ENCODE measurements around the gene NRROS. TPM values are rescaled to one million over a fixed set of nuclear protein-coding genes. Genes with fewer than 3 reads are reported as not detected.

Gene NRROS
- total RNA-seq, 1 donor from 2014 or later = 1.5 TPM

DNA sequence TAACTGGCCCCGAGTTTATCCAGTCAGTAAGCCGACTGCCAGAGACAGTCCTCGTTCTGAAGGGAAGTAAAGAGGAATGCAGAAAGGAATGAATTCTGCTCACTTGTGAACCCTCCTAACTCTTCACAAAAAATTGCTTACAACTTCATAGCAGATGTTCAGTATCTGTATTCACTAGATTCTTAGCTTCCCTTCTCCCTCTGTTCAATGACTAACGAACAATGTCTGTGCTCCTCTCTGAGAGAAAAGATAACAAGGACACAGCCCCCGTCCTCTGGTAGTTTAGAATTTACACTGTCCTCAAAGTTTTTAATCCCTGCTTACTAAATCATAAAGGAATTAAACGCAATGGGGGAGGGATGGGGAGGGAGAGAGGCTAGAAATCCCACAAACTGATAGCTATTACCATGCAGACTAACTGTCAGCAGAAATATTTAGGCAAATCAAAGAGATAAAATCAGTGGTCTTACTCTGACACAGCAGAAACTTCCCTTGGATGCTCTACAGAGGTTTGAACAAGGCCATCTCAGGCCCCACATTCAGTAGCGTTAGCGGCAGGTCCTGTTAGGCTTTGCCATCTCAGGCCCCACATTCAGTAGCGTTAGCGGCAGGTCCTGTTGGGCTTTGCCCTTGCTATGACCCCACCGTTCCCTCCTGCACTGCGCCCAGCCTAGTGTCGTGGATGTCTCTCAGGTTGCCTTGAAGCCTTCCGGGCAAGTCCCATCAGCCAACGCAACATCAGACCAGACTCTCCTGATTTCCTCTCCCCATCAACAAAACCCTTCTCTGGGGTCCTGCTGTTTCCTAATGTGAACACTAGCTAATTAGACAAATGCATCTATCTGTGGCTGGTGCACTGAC is 23.4 kb downstream of the NRROS start:
- Mint-ChIP-seq H3K36me3 (ENCODE audit: low read depth) (no peaks in the 10 kb centered on the region), H3K4me3 (no peak overlapping the region), H3K4me1 (peaks cover 28% of the 10 kb centered on the region), H3K9me3 (no peaks in the 10 kb centered on the region), H3K27ac (ENCODE audit: unreplicated experiment) (no peak overlapping the region), H3K27me3 (ENCODE audit: low read depth) (no peaks in the 10 kb centered on the region)
- no peak for DNase-seq (ENCODE audit: low read depth, low spot score)
- TF ChIP-seq, protein P1, sequence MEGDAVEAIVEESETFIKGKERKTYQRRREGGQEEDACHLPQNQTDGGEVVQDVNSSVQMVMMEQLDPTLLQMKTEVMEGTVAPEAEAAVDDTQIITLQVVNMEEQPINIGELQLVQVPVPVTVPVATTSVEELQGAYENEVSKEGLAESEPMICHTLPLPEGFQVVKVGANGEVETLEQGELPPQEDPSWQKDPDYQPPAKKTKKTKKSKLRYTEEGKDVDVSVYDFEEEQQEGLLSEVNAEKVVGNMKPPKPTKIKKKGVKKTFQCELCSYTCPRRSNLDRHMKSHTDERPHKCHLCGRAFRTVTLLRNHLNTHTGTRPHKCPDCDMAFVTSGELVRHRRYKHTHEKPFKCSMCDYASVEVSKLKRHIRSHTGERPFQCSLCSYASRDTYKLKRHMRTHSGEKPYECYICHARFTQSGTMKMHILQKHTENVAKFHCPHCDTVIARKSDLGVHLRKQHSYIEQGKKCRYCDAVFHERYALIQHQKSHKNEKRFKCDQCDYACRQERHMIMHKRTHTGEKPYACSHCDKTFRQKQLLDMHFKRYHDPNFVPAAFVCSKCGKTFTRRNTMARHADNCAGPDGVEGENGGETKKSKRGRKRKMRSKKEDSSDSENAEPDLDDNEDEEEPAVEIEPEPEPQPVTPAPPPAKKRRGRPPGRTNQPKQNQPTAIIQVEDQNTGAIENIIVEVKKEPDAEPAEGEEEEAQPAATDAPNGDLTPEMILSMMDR (conservative IDR thresholded peaks at IDR 0.05) = no peak

DNA sequence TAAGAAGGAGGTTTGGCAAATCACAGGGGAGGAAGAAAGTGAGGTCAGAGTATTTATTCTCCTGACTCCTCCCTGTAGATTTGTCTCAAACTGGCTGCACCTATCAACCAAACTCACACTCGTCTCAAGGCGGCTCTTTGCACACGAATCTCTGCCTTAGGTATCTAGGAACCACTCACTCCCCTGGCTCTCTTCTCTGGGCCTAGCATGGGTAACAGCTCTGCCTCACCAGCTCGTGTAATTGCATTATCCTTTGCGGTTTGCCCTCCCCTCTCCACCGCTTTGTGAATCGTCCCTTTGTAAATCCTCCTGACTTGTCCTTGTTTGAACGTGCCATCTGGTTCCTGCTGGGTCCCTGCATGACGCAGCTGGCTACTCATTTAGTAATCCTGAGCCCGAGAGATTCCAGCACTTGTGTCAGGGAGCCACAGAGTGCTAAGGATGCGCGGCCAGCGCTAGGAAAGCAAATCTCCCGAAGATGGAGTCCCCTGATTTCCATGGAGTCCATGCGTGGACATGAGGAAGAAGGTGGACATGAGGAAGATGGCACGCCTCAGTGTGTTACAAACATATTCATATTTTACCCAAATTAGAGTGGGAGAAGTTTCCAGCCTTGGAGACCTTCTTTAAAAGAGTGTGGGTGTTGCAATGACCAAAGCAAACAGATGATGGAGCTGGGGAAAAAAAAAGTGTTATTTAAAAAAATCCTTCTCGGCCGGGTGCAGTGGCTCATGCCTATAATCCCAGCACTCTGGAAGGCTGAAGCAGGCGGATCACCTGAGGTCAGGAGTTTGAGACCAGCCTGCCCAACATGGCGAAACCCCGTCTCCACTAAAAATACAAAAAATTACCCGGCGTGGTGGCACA is 26.7 kb downstream of the NRROS start:
- DNase-seq (ENCODE audit: low read depth, low spot score) = peak; percentile 40
- TF ChIP-seq, protein P1 (conservative IDR thresholded peaks at IDR 0.05) = no peak

DNA sequence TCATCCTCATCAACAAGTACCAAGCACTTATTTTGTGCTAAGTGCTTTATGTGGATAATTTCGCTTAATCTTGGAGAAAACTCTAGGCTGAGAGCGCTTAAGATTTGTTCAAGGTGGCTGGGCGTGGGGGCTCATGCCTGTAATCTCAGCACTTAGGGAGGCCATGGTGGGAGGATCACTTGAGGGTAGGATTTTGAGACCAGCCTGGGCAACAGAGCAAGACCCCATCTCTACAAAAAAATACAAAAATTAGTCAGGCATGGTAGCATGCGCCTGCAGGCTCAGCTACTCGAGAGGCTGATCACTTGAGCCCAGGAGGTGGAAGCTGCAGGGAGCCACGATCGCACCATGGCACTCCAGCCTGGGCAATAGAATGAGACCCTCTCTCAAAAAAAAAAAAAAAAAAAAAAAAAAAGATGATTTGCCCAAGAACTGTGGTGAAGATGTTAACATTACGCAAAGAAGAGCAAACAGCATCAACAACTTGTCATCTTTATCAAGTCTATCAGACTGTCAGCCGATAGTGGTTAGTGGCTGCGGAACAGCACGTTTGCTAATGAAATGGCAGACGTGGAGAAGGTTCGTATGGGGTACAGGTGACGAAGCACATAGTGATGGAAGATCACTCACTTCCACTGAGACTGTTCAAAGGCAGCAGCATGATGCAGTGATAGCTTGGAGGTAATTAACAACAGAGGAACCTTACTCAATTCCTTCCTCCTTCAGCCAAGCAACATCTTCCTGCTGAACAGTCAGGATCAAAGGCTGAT is 27.7 kb downstream of the NRROS start:
- DNase-seq (ENCODE audit: low read depth, low spot score) = no peak
- Mint-ChIP-seq H3K9me3 (no peaks in the 10 kb centered on the region), H3K4me1 (peaks cover 46% of the 10 kb centered on the region), H3K36me3 (ENCODE audit: low read depth) (no peaks in the 10 kb centered on the region), H3K4me3 (no peak overlapping the region), H3K27ac (ENCODE audit: unreplicated experiment) (no peak overlapping the region), H3K27me3 (ENCODE audit: low read depth) (no peaks in the 10 kb centered on the region)
- TF ChIP-seq, protein P1 (conservative IDR thresholded peaks at IDR 0.05) = no peak

More for the DNA sequence above, 26.7 kb downstream of the NRROS start:
- Mint-ChIP-seq H3K27ac (ENCODE audit: unreplicated experiment) (peak overlapping the region; percentile 98), H3K36me3 (ENCODE audit: low read depth) (no peaks in the 10 kb centered on the region), H3K9me3 (no peaks in the 10 kb centered on the region), H3K4me3 (peak overlapping the region; percentile 8), H3K4me1 (peaks cover 40% of the 10 kb centered on the region), H3K27me3 (ENCODE audit: low read depth) (no peaks in the 10 kb centered on the region)

DNA sequence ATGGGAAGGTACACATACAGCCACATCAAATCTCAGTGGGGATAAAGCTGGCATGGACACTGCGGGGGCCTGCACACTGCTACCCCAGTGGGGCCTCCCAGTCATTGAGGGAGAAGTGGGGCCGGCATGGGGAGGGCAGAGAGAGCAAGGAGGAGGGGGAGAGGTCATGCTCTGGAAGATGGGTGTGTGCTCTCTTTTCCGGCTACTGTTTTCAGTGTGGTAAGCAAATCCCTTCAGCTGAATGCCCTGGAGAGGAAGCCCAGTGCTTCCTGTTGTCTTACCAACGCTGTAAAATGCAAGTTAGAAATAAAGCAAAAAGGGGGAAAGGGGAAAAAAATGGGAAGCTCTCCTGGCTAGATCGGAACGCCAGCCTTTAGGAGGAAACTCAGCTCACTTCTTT is 30.8 kb downstream of the NRROS start:
- DNase-seq (ENCODE audit: low read depth, low spot score) = no peak
- Mint-ChIP-seq H3K4me1 (peaks cover 35% of the 10 kb centered on the region), H3K36me3 (ENCODE audit: low read depth) (no peaks in the 10 kb centered on the region), H3K27me3 (ENCODE audit: low read depth) (no peaks in the 10 kb centered on the region), H3K4me3 (peak overlapping the region; percentile 7), H3K27ac (ENCODE audit: unreplicated experiment) (peak overlapping the region; percentile 97), H3K9me3 (no peaks in the 10 kb centered on the region)
- TF ChIP-seq, protein P1 (conservative IDR thresholded peaks at IDR 0.05) = no peak

DNA sequence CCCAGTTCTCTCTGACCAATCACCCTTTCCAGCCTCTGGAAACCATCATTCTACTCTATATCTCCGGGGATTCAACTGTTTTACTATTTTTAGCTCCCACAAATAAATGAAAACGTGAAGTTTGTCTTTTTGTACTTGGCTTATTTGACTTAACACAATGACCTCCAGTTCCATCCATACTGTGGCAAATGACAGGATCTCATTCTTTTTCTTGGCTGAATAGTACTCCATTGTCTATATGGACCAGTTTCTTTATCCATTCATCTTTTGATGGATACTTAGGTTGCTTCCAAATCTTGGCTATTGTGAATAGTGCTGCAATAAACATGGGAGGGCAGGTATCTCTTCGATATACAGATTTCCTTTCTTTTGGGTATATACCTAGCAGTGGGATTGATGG is 34.1 kb downstream of the NRROS start:
- no peak overlapping the region for H3K27ac Mint-ChIP-seq (ENCODE audit: unreplicated experiment)
- no peaks in the 10 kb centered on the region for H3K36me3 Mint-ChIP-seq (ENCODE audit: low read depth)
- no peak for DNase-seq (ENCODE audit: low read depth, low spot score)
- no peak overlapping the region for H3K4me3 Mint-ChIP-seq
- peaks cover 18% of the 10 kb centered on the region for H3K4me1 Mint-ChIP-seq
- H3K9me3 Mint-ChIP-seq = no peaks in the 10 kb centered on the region
- H3K27me3 Mint-ChIP-seq (ENCODE audit: low read depth) = no peaks in the 10 kb centered on the region
- TF ChIP-seq, protein P1 (conservative IDR thresholded peaks at IDR 0.05) = no peak

Data from neural crest cell (in vitro differentiated cells).